Measurements from ENCODE around the gene KIF21A.

- no peak for TF ChIP-seq POLR2AphosphoS5 (IDR thresholded peaks at IDR 0.05)
- no peak for TF ChIP-seq CTCF (IDR thresholded peaks at IDR 0.05)
These were observed 64.6 kb downstream of the KIF21A start for GRCh38 chr12:39378341-39378740.
